Measurements from ENCODE around the gene DNAAF5.

The DNAAF5 gene

GRCh38 chr7:707296-708000 is 19.1 kb upstream of the DNAAF5 start:
- DNase-seq = no peak

- no peak for DNase-seq
These were observed 16.3 kb upstream of the DNAAF5 start for GRCh38 chr7:710161-710560.

GRCh38 chr7:711093-711921 is 15.2 kb upstream of the DNAAF5 start:
- DNase-seq = no peak

GRCh38 chr7:711922-712380 is 14.5 kb upstream of the DNAAF5 start:
- peak in 1 of 4 experiments; percentile 29 for DNase-seq

- peak in 1 of 4 experiments; percentile 26 for DNase-seq
These were observed 13.9 kb upstream of the DNAAF5 start for GRCh38 chr7:712381-713138.

- DNase-seq = no peak
These were observed 13.4 kb upstream of the DNAAF5 start for GRCh38 chr7:713139-713457.

GRCh38 chr7:713488-714230 is 12.8 kb upstream of the DNAAF5 start:
- no peak for DNase-seq

- no peak for DNase-seq
These were observed 12.2 kb upstream of the DNAAF5 start for GRCh38 chr7:714251-714671.

GRCh38 chr7:716222-716621 is 10.3 kb upstream of the DNAAF5 start:
- DNase-seq = no peak

GRCh38 chr7:716636-717035 is 9.9 kb upstream of the DNAAF5 start:
- DNase-seq = no peak

GRCh38 chr7:721619-722248 is 4.8 kb upstream of the DNAAF5 start:
- no peak for DNase-seq

GRCh38 chr7:723541-723940 is 3.0 kb upstream of the DNAAF5 start:
- no peak for DNase-seq

- no peak for DNase-seq
These were observed 2.2 kb upstream of the DNAAF5 start for GRCh38 chr7:724298-724697.

GRCh38 chr7:725223-726005 is 1.1 kb upstream of the DNAAF5 start:
- no peak for DNase-seq

- no peak for DNase-seq
These were observed 280 bp downstream of the DNAAF5 start for GRCh38 chr7:726854-727103.

- peak in 2 of 4 experiments; percentile 16 to 27 for DNase-seq
These were observed 756 bp downstream of the DNAAF5 start, which contains the start of gene PRKAR1B for GRCh38 chr7:727104-727805. Gene PRKAR1B (minus strand): TSS chr7:727281. CDS start chr7:711505, 15,776 bp downstream.

GRCh38 chr7:727806-728460 is 1.4 kb downstream of the DNAAF5 start:
- DNase-seq = no peak

- DNase-seq = no peak
These were observed 2.1 kb downstream of the DNAAF5 start for GRCh38 chr7:728602-729001.

- DNase-seq = no peak
These were observed 2.9 kb downstream of the DNAAF5 start for GRCh38 chr7:729140-730000.
